ENCODE results near the gene PCSK5. TPM values are rescaled to one million over a fixed set of nuclear protein-coding genes. Genes with fewer than 3 reads are reported as not detected.

The PCSK5 gene
- polyA plus RNA-seq, 1 donor (not counting 4 experiments of a cell fraction or from before 2014, with no cell fraction given), result 1.9 TPM

DNA sequence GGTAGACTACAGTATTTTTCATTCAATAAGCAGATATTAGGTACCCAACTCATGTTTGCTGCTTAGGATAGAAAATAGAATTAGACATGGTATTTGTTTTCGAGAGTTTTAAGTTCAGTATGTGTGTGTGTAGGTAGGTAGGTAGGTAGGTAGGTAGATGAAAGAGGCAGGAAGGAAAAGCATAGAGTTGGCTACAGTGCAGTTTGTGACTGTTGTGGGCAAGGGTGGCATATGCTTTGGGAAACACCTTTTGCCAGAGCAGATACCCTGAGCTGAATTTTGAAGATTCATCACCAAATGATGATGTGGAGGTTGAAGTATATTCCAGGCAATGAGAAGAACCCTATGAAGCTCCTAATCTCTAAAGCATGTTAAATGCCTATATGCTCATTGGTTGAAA is 20.0 kb upstream of the PCSK5 start:
- H4K20me1 ChIP-seq (ENCODE audit: control insufficient read depth, extremely low read depth, insufficient read depth, low read length), result no peaks in the 10 kb centered on the region
- no peak overlapping the region for H3K4me2 ChIP-seq (ENCODE audit: control insufficient read depth, extremely low read depth, insufficient read depth, low read depth, low read length)
- no peak overlapping the region for H3K4me3 ChIP-seq (ENCODE audit: control insufficient read depth in 2 of 3, extremely low read depth in 1 of 3, insufficient read depth in 2 of 3, low read depth in 1 of 3, low read length in 3 of 3)
- H3K9me1 ChIP-seq (ENCODE audit: control insufficient read depth, extremely low read depth, insufficient read depth, low read length), result no peaks in the 10 kb centered on the region
- dilution Hi-C loops (cut with MboI; ENCODE audit: extremely low pct_ligation_motif_present, low sequenced_read_pairs), result no loop called here
- TF ChIP-seq, protein P1, sequence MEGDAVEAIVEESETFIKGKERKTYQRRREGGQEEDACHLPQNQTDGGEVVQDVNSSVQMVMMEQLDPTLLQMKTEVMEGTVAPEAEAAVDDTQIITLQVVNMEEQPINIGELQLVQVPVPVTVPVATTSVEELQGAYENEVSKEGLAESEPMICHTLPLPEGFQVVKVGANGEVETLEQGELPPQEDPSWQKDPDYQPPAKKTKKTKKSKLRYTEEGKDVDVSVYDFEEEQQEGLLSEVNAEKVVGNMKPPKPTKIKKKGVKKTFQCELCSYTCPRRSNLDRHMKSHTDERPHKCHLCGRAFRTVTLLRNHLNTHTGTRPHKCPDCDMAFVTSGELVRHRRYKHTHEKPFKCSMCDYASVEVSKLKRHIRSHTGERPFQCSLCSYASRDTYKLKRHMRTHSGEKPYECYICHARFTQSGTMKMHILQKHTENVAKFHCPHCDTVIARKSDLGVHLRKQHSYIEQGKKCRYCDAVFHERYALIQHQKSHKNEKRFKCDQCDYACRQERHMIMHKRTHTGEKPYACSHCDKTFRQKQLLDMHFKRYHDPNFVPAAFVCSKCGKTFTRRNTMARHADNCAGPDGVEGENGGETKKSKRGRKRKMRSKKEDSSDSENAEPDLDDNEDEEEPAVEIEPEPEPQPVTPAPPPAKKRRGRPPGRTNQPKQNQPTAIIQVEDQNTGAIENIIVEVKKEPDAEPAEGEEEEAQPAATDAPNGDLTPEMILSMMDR (optimal IDR thresholded peaks at IDR 0.05 in 1 of 3, IDR thresholded peaks at IDR 0.05 in 1 of 3, conservative IDR thresholded peaks at IDR 0.05 in 1 of 3; ENCODE audit: extremely low read depth in 1 of 3, insufficient read depth in 2 of 3, low read length in 3 of 3), result no peak
- no peak for TF ChIP-seq EZH2 (IDR thresholded peaks at IDR 0.05; ENCODE audit: low read length)
- FAIRE-seq (no peak), DNase-seq (ENCODE audit: low read depth, low spot score) (no peak)
- no peaks in the 10 kb centered on the region for H3K36me3 ChIP-seq (ENCODE audit: control insufficient read depth in 2 of 2, extremely low read depth in 1 of 2, insufficient read depth in 2 of 2, low read length in 2 of 2)
- H3K27ac ChIP-seq (ENCODE audit: control insufficient read depth, insufficient read depth, low read length), result no peak overlapping the region
- H3K27me3 ChIP-seq (ENCODE audit: control insufficient read depth, extremely low read depth, insufficient read depth, low read length), result no peaks in the 10 kb centered on the region
- H3K9ac ChIP-seq (ENCODE audit: control insufficient read depth, extremely low read depth, insufficient read depth, low read length), result no peak overlapping the region
- H3K79me2 ChIP-seq (ENCODE audit: control insufficient read depth, insufficient read depth, low read length), result no peaks in the 10 kb centered on the region
- H3K4me1 ChIP-seq (ENCODE audit: control insufficient read depth, extremely low read depth, insufficient read depth, low read length), result no peaks in the 10 kb centered on the region
- no peak overlapping the region for H2AFZ ChIP-seq (ENCODE audit: control insufficient read depth, low read length)
- no peaks in the 10 kb centered on the region for H3K9me3 ChIP-seq (ENCODE audit: control insufficient read depth, low read depth, low read length)

DNA sequence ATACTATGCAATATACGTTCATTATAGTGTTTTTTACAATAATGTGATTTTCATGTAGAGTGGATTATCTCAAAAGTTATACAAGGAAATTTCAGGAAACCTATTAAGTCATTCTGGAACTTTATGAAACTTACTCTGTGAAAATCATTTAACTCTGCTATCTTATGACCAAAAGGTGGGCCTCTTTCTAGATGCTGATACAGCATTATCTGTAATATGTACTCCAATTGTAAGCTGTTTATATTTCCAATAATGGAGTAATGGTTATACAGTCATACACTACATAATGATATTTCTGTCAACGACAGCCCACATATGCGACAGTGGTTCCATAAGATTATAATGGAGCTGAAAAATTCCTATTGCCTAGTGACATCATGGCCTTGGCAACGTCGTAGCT is 18.8 kb upstream of the PCSK5 start:
- no peaks in the 10 kb centered on the region for H3K4me1 ChIP-seq (ENCODE audit: control insufficient read depth, extremely low read depth, insufficient read depth, low read length)
- H3K27ac ChIP-seq (ENCODE audit: control insufficient read depth, insufficient read depth, low read length), result no peak overlapping the region
- H3K9me1 ChIP-seq (ENCODE audit: control insufficient read depth, extremely low read depth, insufficient read depth, low read length), result no peaks in the 10 kb centered on the region
- no peak overlapping the region for H3K4me3 ChIP-seq (ENCODE audit: control insufficient read depth in 2 of 3, extremely low read depth in 1 of 3, insufficient read depth in 2 of 3, low read depth in 1 of 3, low read length in 3 of 3)
- H3K9me3 ChIP-seq (ENCODE audit: control insufficient read depth, low read depth, low read length), result no peaks in the 10 kb centered on the region
- no peak overlapping the region for H3K4me2 ChIP-seq (ENCODE audit: control insufficient read depth, extremely low read depth, insufficient read depth, low read depth, low read length)
- H3K36me3 ChIP-seq (ENCODE audit: control insufficient read depth in 2 of 2, extremely low read depth in 1 of 2, insufficient read depth in 2 of 2, low read length in 2 of 2), result no peaks in the 10 kb centered on the region
- dilution Hi-C loops (cut with MboI; ENCODE audit: extremely low pct_ligation_motif_present, low sequenced_read_pairs), result no loop called here
- H3K79me2 ChIP-seq (ENCODE audit: control insufficient read depth, insufficient read depth, low read length), result no peaks in the 10 kb centered on the region
- no peak overlapping the region for H2AFZ ChIP-seq (ENCODE audit: control insufficient read depth, low read length)
- no peak overlapping the region for H3K9ac ChIP-seq (ENCODE audit: control insufficient read depth, extremely low read depth, insufficient read depth, low read length)
- H4K20me1 ChIP-seq (ENCODE audit: control insufficient read depth, extremely low read depth, insufficient read depth, low read length), result no peaks in the 10 kb centered on the region
- H3K27me3 ChIP-seq (ENCODE audit: control insufficient read depth, extremely low read depth, insufficient read depth, low read length), result no peaks in the 10 kb centered on the region
- no peak for FAIRE-seq
- DNase-seq (ENCODE audit: low read depth, low spot score), result no peak
- TF ChIP-seq EZH2 (IDR thresholded peaks at IDR 0.05; ENCODE audit: low read length), result no peak
- TF ChIP-seq, protein P1 (optimal IDR thresholded peaks at IDR 0.05 in 1 of 3, IDR thresholded peaks at IDR 0.05 in 1 of 3, conservative IDR thresholded peaks at IDR 0.05 in 1 of 3; ENCODE audit: extremely low read depth in 1 of 3, insufficient read depth in 2 of 3, low read length in 3 of 3), result no peak
